ENCODE results near the gene INO80E.

- TF ChIP-seq, protein P1, sequence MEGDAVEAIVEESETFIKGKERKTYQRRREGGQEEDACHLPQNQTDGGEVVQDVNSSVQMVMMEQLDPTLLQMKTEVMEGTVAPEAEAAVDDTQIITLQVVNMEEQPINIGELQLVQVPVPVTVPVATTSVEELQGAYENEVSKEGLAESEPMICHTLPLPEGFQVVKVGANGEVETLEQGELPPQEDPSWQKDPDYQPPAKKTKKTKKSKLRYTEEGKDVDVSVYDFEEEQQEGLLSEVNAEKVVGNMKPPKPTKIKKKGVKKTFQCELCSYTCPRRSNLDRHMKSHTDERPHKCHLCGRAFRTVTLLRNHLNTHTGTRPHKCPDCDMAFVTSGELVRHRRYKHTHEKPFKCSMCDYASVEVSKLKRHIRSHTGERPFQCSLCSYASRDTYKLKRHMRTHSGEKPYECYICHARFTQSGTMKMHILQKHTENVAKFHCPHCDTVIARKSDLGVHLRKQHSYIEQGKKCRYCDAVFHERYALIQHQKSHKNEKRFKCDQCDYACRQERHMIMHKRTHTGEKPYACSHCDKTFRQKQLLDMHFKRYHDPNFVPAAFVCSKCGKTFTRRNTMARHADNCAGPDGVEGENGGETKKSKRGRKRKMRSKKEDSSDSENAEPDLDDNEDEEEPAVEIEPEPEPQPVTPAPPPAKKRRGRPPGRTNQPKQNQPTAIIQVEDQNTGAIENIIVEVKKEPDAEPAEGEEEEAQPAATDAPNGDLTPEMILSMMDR (conservative IDR thresholded peaks at IDR 0.05; ENCODE audit: low read length), result no peak
- no peak for TF ChIP-seq EZH2phosphoT487 (IDR thresholded peaks at IDR 0.05; ENCODE audit: borderline replicate concordance)
Measured at GRCh38 chr16:29973384-29974246, 22.4 kb upstream of the INO80E start, which contains the start of gene TAOK2.

All from Loucy (cell line).